Sigmoid colon (tissue), 4 donors: ENCODE data around the gene TPI1.

Experiments used
- CTCF ChIP-seq, 4 experiments: fragments of 450-650 bp in 3 of 4; fragments of 200-600 bp in 1 of 4; IDR thresholded peaks; one replicate each; pipeline ENCODE4 v1.5.1; 2016 to 2019; ENCODE audit warnings: antibody characterized with exemption in 4 of 4, mild to moderate bottlenecking in 3 of 4, moderate library complexity in 2 of 4
- EP300 ChIP-seq, 4 donors: sonication (generic); formaldehyde crosslinking; IDR thresholded peaks; one replicate each; pipeline ENCODE4 v1.6.1; 2017; ENCODE audit warnings: antibody characterized with exemption in 4 of 4
- POLR2A ChIP-seq, 2 donors: fragments of 450-650 bp; IDR thresholded peaks; one replicate each; pipeline ENCODE4 v1.6.1; 2016; ENCODE audit warnings: antibody characterized with exemption in 2 of 2, mild to moderate bottlenecking in 2 of 2, moderate library complexity in 2 of 2
- POLR2AphosphoS5 ChIP-seq, 4 donors: sonication (generic); formaldehyde crosslinking; IDR thresholded peaks; one replicate each; pipeline ENCODE4 v1.6.1; 2017; ENCODE audit warnings: antibody characterized with exemption in 4 of 4

GRCh38 chr12:6914947-6915788 lies 47.8 kb downstream of the TPI1 start:
- no peak for TF ChIP-seq POLR2A (IDR thresholded peaks at IDR 0.05)
- no peak for TF ChIP-seq CTCF (IDR thresholded peaks at IDR 0.05)
- TF ChIP-seq POLR2AphosphoS5 (IDR thresholded peaks at IDR 0.05): no peak
- TF ChIP-seq EP300 (IDR thresholded peaks at IDR 0.05): no peak
